ENCODE data around the gene DOCK2.

DOCK2 gene

GRCh38 chr5:169874621-169875020 lies 237.5 kb downstream of the DOCK2 start:
- DNase-seq = no peak

GRCh38 chr5:169875091-169875728 lies 238.1 kb downstream of the DOCK2 start:
- DNase-seq = no peak

GRCh38 chr5:169875731-169876130 lies 238.7 kb downstream of the DOCK2 start:
- DNase-seq = no peak

- DNase-seq = no peak
These were observed 239.3 kb downstream of the DOCK2 start for GRCh38 chr5:169876386-169876785.

- DNase-seq = no peak
These were observed 243.1 kb downstream of the DOCK2 start for GRCh38 chr5:169880012-169880663.

GRCh38 chr5:169880785-169881184 lies 243.7 kb downstream of the DOCK2 start:
- no peak for DNase-seq

- no peak for DNase-seq
These were observed 244.7 kb downstream of the DOCK2 start for GRCh38 chr5:169881702-169882303.

- DNase-seq = no peak
These were observed 249.0 kb downstream of the DOCK2 start for GRCh38 chr5:169886033-169886432.

- no peak for DNase-seq
These were observed 249.6 kb downstream of the DOCK2 start for GRCh38 chr5:169886677-169887076.

- DNase-seq = no peak
These were observed 252.5 kb downstream of the DOCK2 start for GRCh38 chr5:169889572-169889971.

- DNase-seq = no peak
These were observed 255.9 kb downstream of the DOCK2 start for GRCh38 chr5:169893010-169893409.

GRCh38 chr5:169893571-169893970 lies 256.5 kb downstream of the DOCK2 start:
- DNase-seq = no peak

GRCh38 chr5:169895926-169896325 lies 258.9 kb downstream of the DOCK2 start:
- no peak for DNase-seq

GRCh38 chr5:169897481-169897880 lies 260.4 kb downstream of the DOCK2 start:
- no peak for DNase-seq

GRCh38 chr5:169901896-169902295 lies 264.8 kb downstream of the DOCK2 start:
- DNase-seq = no peak

- no peak for DNase-seq
These were observed 267.0 kb downstream of the DOCK2 start for GRCh38 chr5:169904059-169904458.

- no peak for DNase-seq
These were observed 267.4 kb downstream of the DOCK2 start for GRCh38 chr5:169904508-169904907.

- no peak for DNase-seq
These were observed 267.9 kb downstream of the DOCK2 start for GRCh38 chr5:169905017-169905416.

- no peak for DNase-seq
These were observed 269.9 kb downstream of the DOCK2 start for GRCh38 chr5:169906745-169907649.

GRCh38 chr5:169908864-169909263 lies 271.8 kb downstream of the DOCK2 start:
- DNase-seq = no peak

GRCh38 chr5:169909945-169910344 lies 272.9 kb downstream of the DOCK2 start:
- no peak for DNase-seq

- DNase-seq = no peak
These were observed 273.3 kb downstream of the DOCK2 start for GRCh38 chr5:169910393-169910792.

- no peak for DNase-seq
These were observed 274.6 kb downstream of the DOCK2 start for GRCh38 chr5:169911448-169912212.
